Measurements from ENCODE around the gene MBP.

The MBP gene

DNA sequence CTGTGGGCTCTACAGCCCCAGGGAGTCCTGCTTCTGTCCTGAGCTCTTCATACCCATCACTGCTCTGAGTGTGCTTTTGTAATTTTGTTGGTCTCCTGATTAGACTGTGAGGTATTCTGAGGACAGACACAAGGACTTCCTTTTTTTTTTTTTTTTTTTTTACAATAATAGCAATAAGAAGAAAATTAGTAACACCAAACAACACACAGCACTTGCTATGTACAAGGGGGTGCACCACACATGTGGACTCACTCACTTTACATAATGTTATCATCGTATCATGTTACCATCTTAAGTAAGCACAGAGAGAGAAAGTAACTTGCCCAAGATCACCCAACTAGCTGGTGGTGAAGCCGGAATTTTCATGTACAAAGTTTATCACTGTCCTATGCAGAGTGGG is 34.6 kb downstream of the MBP start:
- no peak for DNase-seq

DNA sequence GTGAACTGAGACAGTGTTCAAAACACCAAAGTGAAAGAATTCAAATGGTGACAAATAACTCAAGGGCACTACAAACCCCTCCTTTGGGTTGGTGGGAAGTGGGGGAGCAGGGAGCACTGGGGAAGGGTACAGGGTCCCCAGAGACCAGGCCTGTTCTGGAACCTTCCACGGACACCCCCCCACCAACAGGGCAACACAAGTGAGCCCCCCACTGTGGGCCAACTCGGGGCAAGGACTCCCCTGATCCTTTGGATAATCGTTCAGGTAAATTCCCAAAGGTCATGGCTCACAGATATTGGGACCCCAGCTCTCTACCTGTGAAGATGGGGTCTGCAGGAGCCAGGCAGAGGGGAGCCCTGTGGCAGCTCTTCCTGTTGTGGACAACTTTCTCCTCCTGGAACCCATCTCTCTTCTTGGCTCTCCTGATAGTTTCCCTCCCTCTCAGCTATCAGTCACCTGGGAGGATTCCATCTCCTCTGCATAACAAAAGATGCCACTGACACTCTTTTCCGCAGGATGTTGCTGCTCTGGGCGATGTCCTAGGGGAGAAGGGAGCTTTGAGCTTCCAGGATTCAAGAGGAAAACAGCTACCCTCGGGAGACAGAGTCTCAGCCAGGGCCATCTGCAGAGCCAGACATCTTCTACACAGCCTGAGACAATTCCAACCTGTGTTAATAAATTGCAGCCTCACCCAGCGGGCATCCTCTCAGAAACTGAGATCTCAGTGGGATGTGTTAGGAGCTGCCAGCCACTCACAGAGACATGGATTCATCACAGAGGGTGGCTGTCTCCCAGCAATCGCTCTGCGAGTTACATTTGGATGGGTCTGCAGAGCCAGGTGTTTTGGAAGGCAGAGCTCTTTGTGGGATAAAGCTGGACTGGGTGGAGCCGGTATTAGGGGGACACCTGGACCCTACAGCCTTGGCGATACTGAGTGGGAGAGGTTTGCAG is 35.4 kb downstream of the MBP start:
- DNase-seq = no peak

GRCh38 chr18:77095391-77096371 is 36.9 kb downstream of the MBP start:
- no peak for DNase-seq

DNA sequence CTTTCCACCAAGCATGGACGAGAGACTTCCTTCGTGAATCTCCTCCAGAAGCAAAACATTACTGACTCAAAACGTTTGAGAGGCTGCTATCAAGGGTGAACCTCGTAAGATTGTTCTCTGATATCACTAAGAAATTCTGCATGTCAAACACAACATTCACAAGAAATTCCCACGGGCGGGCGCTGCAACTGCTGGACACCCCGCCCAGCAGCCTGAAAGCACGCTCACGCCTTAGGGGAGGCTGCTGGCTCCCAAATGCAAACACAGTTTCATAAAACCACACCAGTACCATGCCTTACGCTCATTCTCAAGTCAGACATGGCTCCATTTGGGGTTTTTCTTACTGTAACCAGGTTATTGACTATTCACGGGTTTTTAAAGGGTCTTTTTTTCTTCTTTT is 39.0 kb downstream of the MBP start:
- no peak for DNase-seq

DNA sequence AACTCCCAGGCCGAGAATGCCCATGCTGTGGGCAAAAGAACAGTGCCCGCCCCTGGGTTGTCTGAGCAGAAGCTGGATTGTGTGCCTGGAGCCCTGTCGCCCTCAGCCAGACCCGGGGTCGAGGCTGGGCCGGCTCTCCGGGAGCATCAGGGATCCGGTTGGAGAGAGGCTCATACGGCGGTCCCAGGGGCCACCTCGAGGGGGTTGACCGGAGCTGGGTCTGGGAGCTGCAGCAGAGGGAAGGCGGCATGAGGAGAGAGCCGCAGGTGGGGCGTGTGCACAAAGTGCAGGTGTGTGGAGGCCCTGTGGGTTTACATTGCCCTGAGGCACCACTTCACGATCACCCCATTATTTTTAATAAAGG is 39.5 kb downstream of the MBP start:
- DNase-seq = no peak

GRCh38 chr18:77092104-77093066 is 40.2 kb downstream of the MBP start:
- DNase-seq = no peak

GRCh38 chr18:77091366-77091765 is 41.2 kb downstream of the MBP start:
- no peak for DNase-seq

DNA sequence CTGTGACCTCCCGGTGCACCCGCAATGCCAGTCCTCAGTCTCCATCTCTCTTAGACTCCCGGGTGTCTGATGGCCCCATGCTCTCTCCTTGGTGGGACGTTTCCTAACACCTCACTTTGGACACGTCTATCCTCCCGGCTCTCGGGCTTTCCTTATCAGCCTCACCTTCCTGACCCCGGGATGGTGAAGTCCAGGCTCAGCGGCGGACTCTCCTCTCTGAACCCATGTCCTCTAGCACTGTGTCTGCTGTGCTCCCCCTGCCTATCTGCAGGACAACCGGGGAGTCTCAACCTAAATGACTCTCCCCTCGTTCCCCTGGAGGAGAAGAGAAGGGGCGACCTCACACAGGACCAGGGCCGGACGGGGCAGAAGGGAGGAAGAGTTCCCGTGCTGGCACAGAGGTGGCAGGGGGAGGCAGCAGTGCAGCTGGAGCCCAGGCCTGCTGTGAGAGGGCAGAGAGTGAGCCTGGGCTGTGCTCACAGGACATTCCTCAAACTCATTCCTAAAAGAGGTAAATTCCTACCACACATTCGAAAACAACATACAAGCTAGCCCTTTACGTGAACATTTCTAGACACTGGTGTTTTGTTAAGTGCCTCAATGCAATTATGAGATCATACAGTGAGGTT is 41.9 kb downstream of the MBP start:
- DNase-seq = no peak

GRCh38 chr18:77089723-77090285 is 42.8 kb downstream of the MBP start:
- no peak for DNase-seq

GRCh38 chr18:77088963-77089722 is 43.4 kb downstream of the MBP start:
- DNase-seq = no peak

GRCh38 chr18:77087393-77088141 is 45.0 kb downstream of the MBP start:
- DNase-seq = no peak

DNA sequence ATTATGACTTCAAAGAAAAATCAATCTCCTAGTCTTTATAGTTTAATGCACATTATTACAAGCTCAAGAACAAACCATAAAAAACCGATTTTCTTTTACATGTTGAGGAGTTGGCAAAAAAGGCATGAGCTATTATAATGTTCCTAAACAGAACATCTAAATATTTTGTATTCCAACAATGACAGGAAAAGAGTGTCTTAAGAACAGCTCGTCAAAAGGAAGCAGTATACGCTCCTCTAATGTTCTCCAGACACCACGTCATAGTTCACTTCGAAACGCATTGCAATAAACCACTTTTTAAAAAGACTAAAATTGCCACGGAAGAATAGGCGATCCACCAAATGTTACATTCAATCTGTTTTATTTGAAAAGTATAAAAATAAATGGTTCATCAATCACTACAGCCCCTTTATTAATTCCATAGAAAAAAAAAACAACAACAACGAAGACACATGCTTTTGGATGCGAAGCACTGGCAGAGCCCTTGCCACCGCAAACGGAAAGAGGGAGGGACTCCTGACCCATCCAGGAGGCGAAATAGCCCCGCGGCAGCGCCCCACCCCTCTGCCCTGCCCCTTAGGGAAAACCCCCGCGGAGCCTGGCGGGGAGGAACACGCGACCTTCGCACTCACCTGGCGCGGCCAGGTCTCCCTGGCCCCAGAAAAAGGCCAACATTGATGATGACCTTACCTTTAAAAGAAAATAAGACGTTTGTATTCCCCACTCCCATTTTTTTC is 45.8 kb downstream of the MBP start:
- DNase-seq = no peak

DNA sequence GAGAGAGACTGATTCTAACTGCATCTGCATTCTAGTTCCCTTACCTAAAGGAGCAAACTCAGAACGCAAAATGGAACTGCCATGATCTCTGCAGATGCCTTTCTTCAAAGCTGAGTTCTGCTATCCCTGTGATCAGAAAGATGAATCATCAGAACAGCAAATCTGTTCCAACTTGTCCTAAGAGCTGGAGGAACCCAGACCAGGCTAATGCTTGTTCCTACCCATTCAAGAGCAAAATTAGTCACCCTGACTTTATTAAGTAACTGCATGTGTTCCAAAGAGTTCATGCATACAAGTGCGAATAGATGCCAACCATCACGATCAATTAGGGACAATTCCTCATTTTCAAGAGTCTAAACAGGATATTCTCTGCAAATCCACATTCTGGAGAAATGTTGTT is 46.5 kb downstream of the MBP start:
- no peak for DNase-seq

DNA sequence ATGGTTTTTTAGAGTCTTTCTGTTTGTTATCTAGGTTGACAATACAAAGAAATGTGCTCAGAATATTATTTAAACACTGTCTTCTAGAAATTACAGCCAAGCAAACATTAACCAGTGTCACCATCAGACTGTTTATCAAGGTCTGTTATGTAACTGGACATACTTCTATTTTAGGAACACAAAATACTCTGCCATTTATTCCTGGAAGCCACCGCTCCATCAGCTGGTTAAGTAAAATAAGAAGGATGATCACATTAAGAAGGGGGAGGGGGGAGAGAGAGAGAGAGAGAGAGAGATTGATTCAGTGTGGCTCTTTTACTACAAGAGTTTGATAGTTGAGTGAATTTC is 47.9 kb downstream of the MBP start:
- no peak for DNase-seq

GRCh38 chr18:77082316-77082955 is 50.1 kb downstream of the MBP start:
- DNase-seq = no peak

GRCh38 chr18:77081390-77081778 is 51.2 kb downstream of the MBP start:
- DNase-seq = no peak

DNA sequence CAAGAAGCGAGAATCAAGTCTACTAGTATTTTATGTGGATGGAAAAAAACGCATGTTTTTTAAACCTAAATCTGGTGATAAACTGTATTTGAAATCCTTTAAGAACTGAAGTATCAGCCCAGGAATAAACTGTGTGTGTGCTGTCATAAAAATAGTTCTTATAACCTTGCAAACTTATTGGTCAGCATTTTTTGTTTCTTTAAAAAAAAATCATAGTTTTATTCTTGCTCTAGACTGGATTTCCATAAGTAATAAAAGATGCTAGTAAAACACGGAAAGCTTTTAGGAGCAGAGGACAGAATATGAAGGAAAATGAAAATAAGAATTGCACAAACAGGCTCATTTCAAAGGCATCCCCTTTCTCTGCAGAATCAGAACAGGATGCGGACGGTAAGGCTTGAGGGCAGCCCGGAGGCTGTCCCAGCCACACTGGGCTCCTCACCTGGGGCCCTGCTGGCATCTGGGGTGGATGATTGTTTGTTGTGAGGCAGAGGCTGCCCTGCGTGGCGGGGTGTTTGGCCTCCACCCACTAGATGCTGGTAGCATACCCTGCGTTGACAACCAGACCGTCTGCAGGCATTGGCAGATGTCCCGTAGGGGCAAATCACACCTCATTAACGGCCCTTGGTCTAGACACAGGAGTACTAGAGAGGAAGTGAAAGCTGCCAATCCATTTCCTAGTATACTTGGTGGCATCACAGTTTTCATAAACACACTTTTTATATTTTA is 52.5 kb downstream of the MBP start:
- DNase-seq = no peak

DNA sequence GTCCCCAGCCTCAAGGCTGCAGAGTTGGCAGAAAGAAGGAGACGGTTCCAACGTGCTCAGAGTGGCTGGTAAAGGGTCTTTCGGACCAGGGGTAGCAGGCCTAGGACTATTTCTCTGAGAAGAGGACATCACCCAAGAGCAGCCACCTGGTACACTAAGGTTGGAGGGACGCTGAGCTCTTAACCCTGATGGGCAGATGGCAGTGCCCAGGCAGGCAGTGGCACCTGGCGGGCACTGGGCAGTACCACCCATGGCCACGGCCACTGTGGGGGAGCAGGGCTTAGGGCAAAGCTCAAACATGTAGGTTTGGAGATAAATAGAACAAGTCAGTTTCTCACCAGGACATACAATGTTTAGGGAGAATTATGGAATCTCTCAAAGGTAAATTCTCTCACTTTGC is 53.5 kb downstream of the MBP start:
- DNase-seq = no peak
